Astrocyte of the hippocampus (primary cell): ENCODE results near the gene ALPK3.
"Not testable (repeated sequence)": the region's sequence is repeated elsewhere in the genome, so short reads cannot be mapped to it uniquely, and the experiment has no call there.

Source experiments
- DNase-seq: peaks from one replicate; pipeline ENCODE4 v3.0.0; 2011; ENCODE audit warnings: low read depth, low spot score

ALPK3 gene

GRCh38 chr15:84872009-84872910 lies 55.1 kb downstream of the ALPK3 start:
- DNase-seq: no peak

GRCh38 chr15:84873997-84874396 lies 56.8 kb downstream of the ALPK3 start:
- DNase-seq: no peak

- no peak for DNase-seq
Observed at GRCh38 chr15:84874981-84875699, 58.0 kb downstream of the ALPK3 start.

- DNase-seq: no peak
Observed at GRCh38 chr15:84876269-84876668, 59.1 kb downstream of the ALPK3 start.

- DNase-seq: not testable (repeated sequence)
Observed at GRCh38 chr15:84877701-84878100, 60.5 kb downstream of the ALPK3 start.

GRCh38 chr15:84878504-84878903 lies 61.3 kb downstream of the ALPK3 start:
- peak; percentile 63 for DNase-seq

- DNase-seq: no peak
Observed at GRCh38 chr15:84879088-84879780, 62.1 kb downstream of the ALPK3 start.

- no peak for DNase-seq
Observed at GRCh38 chr15:84880007-84880406, 62.9 kb downstream of the ALPK3 start.

GRCh38 chr15:84880822-84881519 lies 63.8 kb downstream of the ALPK3 start:
- DNase-seq: no peak

- DNase-seq: no peak
Observed at GRCh38 chr15:84881520-84881830, 64.3 kb downstream of the ALPK3 start.

GRCh38 chr15:84883466-84883865 lies 66.3 kb downstream of the ALPK3 start:
- DNase-seq: peak; percentile 49

- DNase-seq: no peak
Observed at GRCh38 chr15:84883916-84884781, 67.0 kb downstream of the ALPK3 start, which contains the start of gene SLC28A1. TSS of gene SLC28A1 (plus strand) at chr15:84884662. CDS start at chr15:84887761, 3,099 bp downstream.

- DNase-seq: no peak
Observed at GRCh38 chr15:84885801-84886200, 68.6 kb downstream of the ALPK3 start.

- no peak for DNase-seq
Observed at GRCh38 chr15:84886211-84886983, 69.2 kb downstream of the ALPK3 start.

- DNase-seq: no peak
Observed at GRCh38 chr15:84886984-84887299, 69.8 kb downstream of the ALPK3 start.

- DNase-seq: no peak
Observed at GRCh38 chr15:84887938-84888337, 70.8 kb downstream of the ALPK3 start.

- DNase-seq: no peak
Observed at GRCh38 chr15:84888639-84889038, 71.5 kb downstream of the ALPK3 start.

- no peak for DNase-seq
Observed at GRCh38 chr15:84889313-84889990, 72.3 kb downstream of the ALPK3 start.

- no peak for DNase-seq
Observed at GRCh38 chr15:84889991-84890669, 73.0 kb downstream of the ALPK3 start.
